Measurements from ENCODE around the gene SNX25. TPM values are rescaled to one million over a fixed set of nuclear protein-coding genes. Genes with fewer than 3 reads are reported as not detected.

The SNX25 gene
- total and polyA plus RNA-seq, 2 of the 13 experiments (the other 11 are each of a cell fraction or from before 2014, with no cell fraction given), result 23.4 to 23.5 TPM

GRCh38 chr4:185201977-185202962 lies 7.1 kb upstream of the SNX25 start (continued):
- TF ChIP-seq, protein P1, sequence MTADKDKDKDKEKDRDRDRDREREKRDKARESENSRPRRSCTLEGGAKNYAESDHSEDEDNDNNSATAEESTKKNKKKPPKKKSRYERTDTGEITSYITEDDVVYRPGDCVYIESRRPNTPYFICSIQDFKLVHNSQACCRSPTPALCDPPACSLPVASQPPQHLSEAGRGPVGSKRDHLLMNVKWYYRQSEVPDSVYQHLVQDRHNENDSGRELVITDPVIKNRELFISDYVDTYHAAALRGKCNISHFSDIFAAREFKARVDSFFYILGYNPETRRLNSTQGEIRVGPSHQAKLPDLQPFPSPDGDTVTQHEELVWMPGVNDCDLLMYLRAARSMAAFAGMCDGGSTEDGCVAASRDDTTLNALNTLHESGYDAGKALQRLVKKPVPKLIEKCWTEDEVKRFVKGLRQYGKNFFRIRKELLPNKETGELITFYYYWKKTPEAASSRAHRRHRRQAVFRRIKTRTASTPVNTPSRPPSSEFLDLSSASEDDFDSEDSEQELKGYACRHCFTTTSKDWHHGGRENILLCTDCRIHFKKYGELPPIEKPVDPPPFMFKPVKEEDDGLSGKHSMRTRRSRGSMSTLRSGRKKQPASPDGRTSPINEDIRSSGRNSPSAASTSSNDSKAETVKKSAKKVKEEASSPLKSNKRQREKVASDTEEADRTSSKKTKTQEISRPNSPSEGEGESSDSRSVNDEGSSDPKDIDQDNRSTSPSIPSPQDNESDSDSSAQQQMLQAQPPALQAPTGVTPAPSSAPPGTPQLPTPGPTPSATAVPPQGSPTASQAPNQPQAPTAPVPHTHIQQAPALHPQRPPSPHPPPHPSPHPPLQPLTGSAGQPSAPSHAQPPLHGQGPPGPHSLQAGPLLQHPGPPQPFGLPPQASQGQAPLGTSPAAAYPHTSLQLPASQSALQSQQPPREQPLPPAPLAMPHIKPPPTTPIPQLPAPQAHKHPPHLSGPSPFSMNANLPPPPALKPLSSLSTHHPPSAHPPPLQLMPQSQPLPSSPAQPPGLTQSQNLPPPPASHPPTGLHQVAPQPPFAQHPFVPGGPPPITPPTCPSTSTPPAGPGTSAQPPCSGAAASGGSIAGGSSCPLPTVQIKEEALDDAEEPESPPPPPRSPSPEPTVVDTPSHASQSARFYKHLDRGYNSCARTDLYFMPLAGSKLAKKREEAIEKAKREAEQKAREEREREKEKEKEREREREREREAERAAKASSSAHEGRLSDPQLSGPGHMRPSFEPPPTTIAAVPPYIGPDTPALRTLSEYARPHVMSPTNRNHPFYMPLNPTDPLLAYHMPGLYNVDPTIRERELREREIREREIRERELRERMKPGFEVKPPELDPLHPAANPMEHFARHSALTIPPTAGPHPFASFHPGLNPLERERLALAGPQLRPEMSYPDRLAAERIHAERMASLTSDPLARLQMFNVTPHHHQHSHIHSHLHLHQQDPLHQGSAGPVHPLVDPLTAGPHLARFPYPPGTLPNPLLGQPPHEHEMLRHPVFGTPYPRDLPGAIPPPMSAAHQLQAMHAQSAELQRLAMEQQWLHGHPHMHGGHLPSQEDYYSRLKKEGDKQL (CRISPR knock-in tag; IDR thresholded peaks at IDR 0.05; ENCODE audit: low read depth), result peak; percentile 76; the same call in 1 of the 2 replicates
- peak; percentile 57; the same call in 1 of the 2 replicates for TF ChIP-seq HOXA3 (CRISPR knock-in tag; IDR thresholded peaks at IDR 0.05)
- TF ChIP-seq CEBPG (CRISPR knock-in tag; IDR thresholded peaks at IDR 0.05), result peak; percentile 57
- TF ChIP-seq ZKSCAN5 (CRISPR knock-in tag; IDR thresholded peaks at IDR 0.05), result no peak
- TF ChIP-seq ZNF562 (CRISPR knock-in tag; IDR thresholded peaks at IDR 0.05; ENCODE audit: borderline replicate concordance), result no peak
- no peak for TF ChIP-seq ARID2 (CRISPR knock-in tag; IDR thresholded peaks at IDR 0.05; ENCODE audit: borderline replicate concordance)
- TF ChIP-seq GATAD2A (CRISPR knock-in tag; IDR thresholded peaks at IDR 0.05), result peak; percentile 93
- TF ChIP-seq, protein P2, sequence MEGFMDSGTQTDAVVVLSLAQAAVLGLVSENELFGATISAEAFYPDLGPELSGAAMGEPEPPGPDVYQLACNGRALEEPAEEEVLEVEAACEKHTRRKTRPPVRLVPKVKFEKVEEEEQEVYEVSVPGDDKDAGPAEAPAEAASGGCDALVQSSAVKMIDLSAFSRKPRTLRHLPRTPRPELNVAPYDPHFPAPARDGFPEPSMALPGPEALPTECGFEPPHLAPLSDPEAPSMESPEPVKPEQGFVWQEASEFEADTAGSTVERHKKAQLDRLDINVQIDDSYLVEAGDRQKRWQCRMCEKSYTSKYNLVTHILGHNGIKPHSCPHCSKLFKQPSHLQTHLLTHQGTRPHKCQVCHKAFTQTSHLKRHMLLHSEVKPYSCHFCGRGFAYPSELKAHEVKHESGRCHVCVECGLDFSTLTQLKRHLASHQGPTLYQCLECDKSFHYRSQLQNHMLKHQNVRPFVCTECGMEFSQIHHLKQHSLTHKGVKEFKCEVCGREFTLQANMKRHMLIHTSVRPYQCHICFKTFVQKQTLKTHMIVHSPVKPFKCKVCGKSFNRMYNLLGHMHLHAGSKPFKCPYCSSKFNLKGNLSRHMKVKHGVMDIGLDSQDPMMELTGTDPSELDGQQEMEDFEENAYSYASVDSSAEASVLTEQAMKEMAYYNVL (CRISPR knock-in tag; IDR thresholded peaks at IDR 0.05; ENCODE audit: borderline replicate concordance), result no peak; the same call in 1 of the 2 replicates
- no peak for TF ChIP-seq E2F1 (CRISPR knock-in tag; IDR thresholded peaks at IDR 0.05)
- peak; percentile 60 for TF ChIP-seq POLR2AphosphoS5 (IDR thresholded peaks at IDR 0.05; ENCODE audit: low read depth, low read length)
- peak; percentile 34 for TF ChIP-seq ASH2L (IDR thresholded peaks at IDR 0.05; ENCODE audit: insufficient read length, low read depth, low read length)
- peak; percentile 63; the same call in 1 of the 2 replicates for TF ChIP-seq ATF2 (CRISPR knock-in tag; IDR thresholded peaks at IDR 0.05)
- TF ChIP-seq ZNF775 (CRISPR knock-in tag; IDR thresholded peaks at IDR 0.05; ENCODE audit: borderline replicate concordance), result 0 out of 2 replicates have a peak, but pooled peaks have one; percentile 7
- no peak for TF ChIP-seq CHD4 (IDR thresholded peaks at IDR 0.05; ENCODE audit: borderline replicate concordance, low read length)
- TF ChIP-seq SNRNP70 (IDR thresholded peaks at IDR 0.05; ENCODE audit: low read depth, low read length), result no peak
- TF ChIP-seq MNT (IDR thresholded peaks at IDR 0.05), result no peak
